HG03442 (cell line): ENCODE measurements around the gene CDX1.
"Not testable (repeated sequence)": the region's sequence is repeated elsewhere in the genome, so short reads cannot be mapped to it uniquely, and the experiment has no call there.

Experiments used
- ATAC-seq: cut with Tn5 transposase; IDR thresholded peaks from one replicate; pipeline ENCODE4 v1.9.1; 2021; ENCODE audit warnings: mild to moderate bottlenecking, moderate library complexity; ENCODE audit not compliant: unreplicated experiment

CDX1 gene

GRCh38 chr5:150224483-150225027 is 58.0 kb downstream of the CDX1 start:
- no peak for ATAC-seq

- ATAC-seq = no peak
Measured at GRCh38 chr5:150227036-150227435, 60.5 kb downstream of the CDX1 start.

GRCh38 chr5:150227606-150228273 is 61.2 kb downstream of the CDX1 start:
- no peak for ATAC-seq

GRCh38 chr5:150229571-150229970 is 63.0 kb downstream of the CDX1 start:
- no peak for ATAC-seq

GRCh38 chr5:150230842-150231241 is 64.3 kb downstream of the CDX1 start:
- no peak for ATAC-seq

GRCh38 chr5:150233706-150234105 is 67.1 kb downstream of the CDX1 start:
- not testable (repeated sequence) for ATAC-seq
